Measurements from ENCODE around the gene DEPDC7. TPM values are rescaled to one million over a fixed set of nuclear protein-coding genes. Genes with fewer than 3 reads are reported as not detected.

The DEPDC7 gene
- total RNA-seq, 2 donors from 2014 or later: 2.6 to 8.9 TPM

DNA sequence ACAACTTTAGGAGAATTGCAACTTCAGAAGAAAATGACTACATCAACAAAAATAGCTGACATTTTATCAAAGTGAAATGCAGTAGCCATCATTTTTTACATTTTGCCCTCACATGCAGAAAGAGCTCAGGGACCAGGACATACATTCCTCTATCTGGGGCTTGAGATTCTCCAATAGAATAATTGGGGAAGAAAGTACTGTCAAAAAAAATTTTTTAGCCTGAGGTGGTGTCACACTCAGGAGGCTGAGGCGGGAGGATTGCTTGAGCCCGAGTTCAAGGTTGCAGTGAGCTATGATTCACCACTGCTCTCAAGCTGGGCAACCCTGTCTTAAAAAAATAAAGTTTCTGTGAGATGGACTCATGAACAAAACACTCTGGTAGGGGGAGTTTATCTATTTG is 32.2 kb upstream of the DEPDC7 start:
- H3K36me3 ChIP-seq: no peaks in the 10 kb centered on the region
- 93% methylated on average over 2 of the region's 2 CpGs for WGBS
- intact Hi-C loops (cut with DNase I): no loop called here
- TF ChIP-seq, protein P1, sequence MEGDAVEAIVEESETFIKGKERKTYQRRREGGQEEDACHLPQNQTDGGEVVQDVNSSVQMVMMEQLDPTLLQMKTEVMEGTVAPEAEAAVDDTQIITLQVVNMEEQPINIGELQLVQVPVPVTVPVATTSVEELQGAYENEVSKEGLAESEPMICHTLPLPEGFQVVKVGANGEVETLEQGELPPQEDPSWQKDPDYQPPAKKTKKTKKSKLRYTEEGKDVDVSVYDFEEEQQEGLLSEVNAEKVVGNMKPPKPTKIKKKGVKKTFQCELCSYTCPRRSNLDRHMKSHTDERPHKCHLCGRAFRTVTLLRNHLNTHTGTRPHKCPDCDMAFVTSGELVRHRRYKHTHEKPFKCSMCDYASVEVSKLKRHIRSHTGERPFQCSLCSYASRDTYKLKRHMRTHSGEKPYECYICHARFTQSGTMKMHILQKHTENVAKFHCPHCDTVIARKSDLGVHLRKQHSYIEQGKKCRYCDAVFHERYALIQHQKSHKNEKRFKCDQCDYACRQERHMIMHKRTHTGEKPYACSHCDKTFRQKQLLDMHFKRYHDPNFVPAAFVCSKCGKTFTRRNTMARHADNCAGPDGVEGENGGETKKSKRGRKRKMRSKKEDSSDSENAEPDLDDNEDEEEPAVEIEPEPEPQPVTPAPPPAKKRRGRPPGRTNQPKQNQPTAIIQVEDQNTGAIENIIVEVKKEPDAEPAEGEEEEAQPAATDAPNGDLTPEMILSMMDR (IDR thresholded peaks at IDR 0.05): no peak
- TF ChIP-seq POLR2A (IDR thresholded peaks at IDR 0.05) (no peak), POLR2AphosphoS5 (IDR thresholded peaks at IDR 0.05) (no peak)
- H3K4me3 ChIP-seq: no peak overlapping the region
- H3K27me3 ChIP-seq (replicated peaks; ENCODE audit: insufficient read depth): no peaks in the 10 kb centered on the region
- H3K9me3 ChIP-seq: no peaks in the 10 kb centered on the region
- no peaks in the 10 kb centered on the region for H3K4me1 ChIP-seq (replicated peaks)
- DNase-seq (ENCODE audit: low spot score): no peak
- H3K27ac ChIP-seq: no peak overlapping the region

DNA sequence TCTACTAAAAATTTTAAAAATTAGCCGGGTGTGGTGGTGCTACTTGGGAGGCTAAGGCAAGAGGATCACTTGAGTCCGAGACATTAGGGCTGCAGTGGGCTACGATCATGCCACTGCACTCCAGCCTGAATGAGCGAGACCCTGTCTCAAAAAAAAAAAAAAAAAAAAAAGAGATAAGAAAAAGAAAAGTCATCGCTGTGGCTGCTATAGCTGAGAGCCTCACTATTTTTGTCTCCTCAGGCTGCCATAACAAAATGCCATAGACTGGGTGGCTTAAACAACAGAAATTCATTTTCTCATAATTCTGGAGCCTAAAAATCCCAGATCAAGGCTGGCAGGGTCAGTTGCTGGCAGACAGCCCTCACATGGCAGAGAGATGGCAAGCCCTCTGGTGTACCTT is 30.1 kb upstream of the DEPDC7 start:
- 99% methylated on average over 5 of the region's 5 CpGs for WGBS

DNA sequence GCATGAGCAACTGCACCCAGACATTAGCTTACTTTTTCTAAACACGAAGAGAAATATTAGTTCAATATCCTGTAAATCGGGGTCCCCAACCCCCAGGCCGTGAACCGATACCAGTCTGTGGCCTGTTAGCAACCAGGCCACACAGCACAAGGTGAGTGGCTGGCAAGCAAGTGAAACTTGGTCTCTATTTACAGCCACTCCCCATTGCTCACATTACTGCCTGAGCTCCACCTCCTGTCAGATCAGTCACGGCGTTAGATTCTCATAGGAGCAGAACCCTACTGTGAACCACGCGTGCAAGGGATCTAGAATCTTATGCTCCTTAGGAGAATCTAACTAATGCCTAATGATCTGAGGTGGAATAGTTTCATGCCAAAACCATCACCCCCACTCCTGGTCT is 27.8 kb upstream of the DEPDC7 start:
- no peaks in the 10 kb centered on the region for H3K4me1 ChIP-seq (replicated peaks)
- WGBS: 82% methylated on average over 8 of the region's 8 CpGs
- TF ChIP-seq, protein P1 (IDR thresholded peaks at IDR 0.05): no peak
- TF ChIP-seq POLR2AphosphoS5 (IDR thresholded peaks at IDR 0.05) (no peak), POLR2A (IDR thresholded peaks at IDR 0.05) (no peak)
- H3K36me3 ChIP-seq: no peaks in the 10 kb centered on the region
- H3K9me3 ChIP-seq: no peaks in the 10 kb centered on the region
- no peak overlapping the region for H3K4me3 ChIP-seq
- intact Hi-C loops (cut with DNase I): no loop called here
- H3K27ac ChIP-seq: no peak overlapping the region
- no peaks in the 10 kb centered on the region for H3K27me3 ChIP-seq (replicated peaks; ENCODE audit: insufficient read depth)
- DNase-seq (ENCODE audit: low spot score): no peak

More for the DNA sequence above, 30.1 kb upstream of the DEPDC7 start:
- no peak for DNase-seq (ENCODE audit: low spot score)
- Histone ChIP-seq H3K9me3 (no peaks in the 10 kb centered on the region), H3K4me1 (replicated peaks) (no peaks in the 10 kb centered on the region), H3K4me3 (no peak overlapping the region), H3K27me3 (replicated peaks; ENCODE audit: insufficient read depth) (no peaks in the 10 kb centered on the region), H3K36me3 (no peaks in the 10 kb centered on the region), H3K27ac (no peak overlapping the region)
- no peak for TF ChIP-seq POLR2AphosphoS5 (IDR thresholded peaks at IDR 0.05)
- no peak for TF ChIP-seq POLR2A (IDR thresholded peaks at IDR 0.05)
- TF ChIP-seq, protein P1 (IDR thresholded peaks at IDR 0.05): no peak
- intact Hi-C loops (cut with DNase I): no loop called here

DNA sequence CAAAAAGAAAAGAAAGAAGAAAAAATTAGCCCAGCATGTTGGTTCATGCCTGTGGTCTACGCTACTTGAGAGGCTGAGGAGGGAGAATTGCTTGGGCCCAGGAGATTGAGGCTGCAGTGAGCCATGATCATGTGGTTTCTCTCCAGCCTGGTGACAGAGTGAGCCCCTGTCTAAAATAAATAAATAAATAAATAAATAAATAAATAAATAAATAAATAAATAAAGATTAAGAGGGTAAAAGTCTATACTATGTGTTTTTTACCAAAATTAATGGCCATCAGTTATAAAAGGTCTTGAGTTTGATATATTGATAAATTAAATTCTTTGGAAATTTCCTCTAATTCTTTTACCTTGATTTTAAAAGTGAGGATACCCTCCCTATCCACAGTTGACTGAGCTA is 25.2 kb upstream of the DEPDC7 start:
- Histone ChIP-seq H3K27me3 (replicated peaks; ENCODE audit: insufficient read depth) (no peaks in the 10 kb centered on the region), H3K27ac (no peak overlapping the region), H3K4me1 (replicated peaks) (no peaks in the 10 kb centered on the region), H3K9me3 (no peaks in the 10 kb centered on the region), H3K4me3 (no peak overlapping the region), H3K36me3 (no peaks in the 10 kb centered on the region)
- no peak for DNase-seq (ENCODE audit: low spot score)
- TF ChIP-seq POLR2AphosphoS5 (IDR thresholded peaks at IDR 0.05) (no peak), POLR2A (IDR thresholded peaks at IDR 0.05) (no peak)
- TF ChIP-seq, protein P1 (IDR thresholded peaks at IDR 0.05): no peak
- intact Hi-C loops (cut with DNase I): no loop called here
- 0% methylated on average over 1 of the region's 1 CpG for WGBS

DNA sequence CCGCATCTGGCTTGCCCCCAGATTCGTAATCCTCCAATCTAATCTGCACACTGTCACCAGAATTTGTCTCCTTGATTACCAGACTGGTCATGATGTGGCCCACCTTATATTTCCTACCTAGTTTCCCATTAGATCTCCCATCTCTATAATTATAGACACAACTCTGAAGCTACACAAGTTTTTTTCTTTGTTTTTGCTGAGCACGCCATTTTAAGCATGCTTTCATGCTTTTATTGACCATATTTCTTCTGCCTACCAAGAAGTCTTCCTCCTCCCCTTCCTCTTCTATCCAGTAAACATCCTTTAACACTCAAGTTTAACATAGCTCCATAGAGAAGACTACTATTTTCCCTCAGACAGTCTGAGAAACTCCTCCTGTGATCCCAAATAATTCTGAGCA is 24.3 kb upstream of the DEPDC7 start:
- Histone ChIP-seq H3K27ac (no peak overlapping the region), H3K36me3 (no peaks in the 10 kb centered on the region), H3K4me1 (replicated peaks) (no peaks in the 10 kb centered on the region), H3K27me3 (replicated peaks; ENCODE audit: insufficient read depth) (no peaks in the 10 kb centered on the region), H3K4me3 (no peak overlapping the region), H3K9me3 (no peaks in the 10 kb centered on the region)
- no peak for TF ChIP-seq POLR2A (IDR thresholded peaks at IDR 0.05)
- WGBS: 91% methylated on average over 3 of the region's 3 CpGs
- DNase-seq (ENCODE audit: low spot score): no peak
- intact Hi-C loops (cut with DNase I): no loop called here

Measured in prostate gland (tissue), 2 donors.